Non-pigmented ciliary epithelial cell (primary cell): ENCODE data around the gene INSIG1.

Experiments used
- DNase-seq: peaks from one replicate; pipeline ENCODE4 v3.0.0-alpha.2; 2010; ENCODE audit warnings: low read depth

Gene INSIG1

GRCh38 chr7:155266440-155266839 is 31.2 kb upstream of the INSIG1 start:
- no peak for DNase-seq

GRCh38 chr7:155267023-155267422 is 30.7 kb upstream of the INSIG1 start:
- no peak for DNase-seq

- no peak for DNase-seq
Measured at GRCh38 chr7:155267436-155267835, 30.2 kb upstream of the INSIG1 start.

- no peak for DNase-seq
Measured at GRCh38 chr7:155268211-155268610, 29.5 kb upstream of the INSIG1 start.

- DNase-seq = no peak
Measured at GRCh38 chr7:155268921-155269650, 28.6 kb upstream of the INSIG1 start.

GRCh38 chr7:155269766-155270585 is 27.7 kb upstream of the INSIG1 start:
- no peak for DNase-seq

- DNase-seq = no peak
Measured at GRCh38 chr7:155270861-155271260, 26.8 kb upstream of the INSIG1 start.

GRCh38 chr7:155274633-155275355 is 22.9 kb upstream of the INSIG1 start:
- DNase-seq = no peak

- DNase-seq = no peak
Measured at GRCh38 chr7:155276042-155276799, 21.5 kb upstream of the INSIG1 start.

- no peak for DNase-seq
Measured at GRCh38 chr7:155276800-155277375, 20.8 kb upstream of the INSIG1 start.

- DNase-seq = no peak
Measured at GRCh38 chr7:155277385-155277994, 20.2 kb upstream of the INSIG1 start.

- DNase-seq = no peak
Measured at GRCh38 chr7:155278921-155279320, 18.8 kb upstream of the INSIG1 start.

GRCh38 chr7:155279787-155280445 is 17.8 kb upstream of the INSIG1 start:
- no peak for DNase-seq

GRCh38 chr7:155280446-155281397 is 17.0 kb upstream of the INSIG1 start:
- DNase-seq = no peak

- DNase-seq = no peak
Measured at GRCh38 chr7:155281398-155281969, 16.2 kb upstream of the INSIG1 start.

- no peak for DNase-seq
Measured at GRCh38 chr7:155282671-155283070, 15.0 kb upstream of the INSIG1 start.

GRCh38 chr7:155283565-155284194 is 14.0 kb upstream of the INSIG1 start:
- DNase-seq = no peak

GRCh38 chr7:155284496-155285274 is 13.0 kb upstream of the INSIG1 start:
- no peak for DNase-seq
